Measurements from ENCODE around the gene HMG20B.
"Not testable (repeated sequence)": the region's sequence is repeated elsewhere in the genome, so short reads cannot be mapped to it uniquely, and the experiment has no call there.

HMG20B gene

DNA sequence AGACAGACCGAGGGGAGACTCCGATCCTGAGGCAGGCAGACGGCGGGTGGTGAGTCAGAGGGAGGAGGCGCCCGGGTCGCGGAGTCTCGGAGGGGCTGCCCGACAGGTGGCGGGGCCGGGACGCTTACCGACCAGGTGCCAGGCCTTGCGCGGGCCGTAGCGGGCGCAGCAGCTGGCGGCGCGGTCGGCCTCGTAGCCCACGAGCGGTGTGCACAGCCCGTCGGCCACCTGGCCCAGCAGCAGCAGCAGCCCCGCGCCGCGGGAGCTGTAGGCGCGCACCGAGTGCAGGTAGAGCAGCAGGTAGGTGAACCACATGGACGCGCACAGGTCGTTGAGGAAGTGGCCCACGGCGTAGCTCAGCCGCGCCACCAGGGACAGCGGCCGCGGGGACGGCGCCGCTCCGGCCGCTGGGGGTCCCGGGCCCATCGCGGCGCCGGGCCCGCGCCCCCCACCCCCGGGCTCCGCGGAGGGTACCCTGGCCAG, 15.7 kb upstream of the HMG20B start:
- no peak for DNase-seq

DNA sequence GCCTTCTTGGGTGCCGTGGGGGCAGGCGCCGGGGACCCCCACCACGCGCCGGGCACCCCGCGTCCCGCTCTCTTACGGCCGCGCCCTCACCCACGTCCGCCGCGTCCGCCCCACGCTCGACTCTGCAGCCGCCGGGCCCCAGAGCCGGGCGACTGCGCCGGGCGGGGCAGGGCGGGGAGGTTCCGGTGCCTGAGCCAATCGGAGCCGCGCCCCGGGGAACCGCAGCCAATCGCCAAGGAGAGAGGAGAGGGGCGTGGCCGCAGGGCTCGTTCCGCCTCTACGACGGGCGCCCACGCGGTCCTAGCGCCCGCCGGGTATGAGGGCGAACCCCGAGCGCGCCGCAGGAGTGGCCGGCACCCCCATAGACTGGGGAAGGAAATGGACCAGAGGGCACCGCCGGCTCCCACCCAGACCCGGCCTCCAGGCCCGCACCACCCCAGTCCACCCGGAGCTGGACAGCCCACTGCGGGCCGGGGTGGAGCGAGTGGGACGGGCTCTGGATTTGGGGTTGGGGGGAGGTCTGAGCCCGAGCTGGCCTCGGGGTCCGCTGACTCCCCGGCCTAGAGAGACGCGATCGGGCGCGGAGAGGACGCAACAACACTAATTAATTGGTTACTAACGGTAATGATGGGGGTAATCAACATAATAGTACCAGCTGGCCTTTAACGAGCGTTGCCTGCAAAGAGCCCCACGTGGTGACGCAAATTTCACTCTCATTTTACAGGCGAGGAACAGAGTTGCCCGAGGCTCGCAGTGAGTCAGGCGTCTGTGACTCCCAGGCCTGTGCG, 15.1 kb upstream of the HMG20B start, which contains the start of gene MFSD12:
Gene MFSD12 (minus strand): TSS at position 126 of the 788 bp plus-strand sequence. CDS start 183 bp downstream, outside the sequence.
- no peak for DNase-seq

DNA sequence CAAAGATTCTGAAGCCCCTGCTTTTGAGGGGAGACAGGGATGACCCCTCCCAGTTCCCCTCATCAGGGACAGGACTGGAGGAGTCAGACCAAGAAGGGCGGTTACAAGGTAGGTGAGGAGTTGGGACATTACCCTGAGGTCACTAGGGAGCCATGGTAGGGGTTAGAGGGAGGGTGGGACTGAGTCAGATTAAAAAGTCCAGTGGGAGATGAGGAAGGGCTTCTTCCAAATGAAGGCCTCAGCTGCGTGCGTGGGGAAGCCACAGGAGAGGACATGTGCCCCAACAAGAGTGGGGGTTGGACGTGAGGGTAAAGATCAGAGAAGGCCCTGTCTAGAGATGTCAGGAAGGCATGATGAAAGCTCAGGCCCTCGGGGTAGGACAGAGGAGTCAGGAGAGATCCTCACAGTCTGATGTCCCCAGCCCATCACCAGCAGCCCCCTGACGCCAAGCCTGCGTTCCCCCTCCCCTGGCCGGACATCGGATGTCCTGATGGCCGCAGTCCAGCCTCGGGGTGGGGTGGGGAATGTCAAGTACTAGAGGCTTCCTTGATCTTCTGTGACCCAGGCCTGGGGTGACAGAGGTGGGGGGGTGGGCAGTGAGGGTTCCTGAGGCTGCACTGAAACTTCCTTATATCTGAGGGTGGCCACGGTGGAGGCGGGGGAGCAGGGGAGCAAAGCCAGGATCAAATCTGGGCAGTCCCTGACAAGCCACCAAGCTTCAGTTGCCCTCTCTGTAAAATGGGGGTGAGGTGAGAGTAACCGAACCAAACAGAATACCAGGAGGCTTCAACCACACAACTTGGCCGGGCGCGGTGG, 8.8 kb upstream of the HMG20B start:
- DNase-seq, result no peak

DNA sequence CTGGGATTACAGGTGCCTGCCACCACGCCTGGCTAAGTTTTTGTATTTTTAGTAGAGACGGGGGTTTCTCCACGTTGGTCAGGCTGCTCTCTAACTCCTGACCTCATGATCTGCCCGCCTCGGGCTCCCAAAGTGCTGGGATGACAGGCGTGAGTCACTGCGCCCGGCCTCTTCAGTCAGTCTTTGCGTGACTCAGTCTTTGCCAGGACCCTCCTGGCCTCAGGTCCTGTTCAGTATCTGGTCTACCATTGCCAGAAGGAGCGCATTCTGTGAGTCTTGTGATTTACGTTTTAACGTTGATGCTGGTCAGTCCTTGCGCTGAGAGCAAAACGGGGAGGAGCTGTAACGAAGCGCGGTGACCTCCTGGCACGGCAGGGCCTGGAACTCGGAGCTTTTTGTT, 7.6 kb upstream of the HMG20B start:
- DNase-seq, result no peak

DNA sequence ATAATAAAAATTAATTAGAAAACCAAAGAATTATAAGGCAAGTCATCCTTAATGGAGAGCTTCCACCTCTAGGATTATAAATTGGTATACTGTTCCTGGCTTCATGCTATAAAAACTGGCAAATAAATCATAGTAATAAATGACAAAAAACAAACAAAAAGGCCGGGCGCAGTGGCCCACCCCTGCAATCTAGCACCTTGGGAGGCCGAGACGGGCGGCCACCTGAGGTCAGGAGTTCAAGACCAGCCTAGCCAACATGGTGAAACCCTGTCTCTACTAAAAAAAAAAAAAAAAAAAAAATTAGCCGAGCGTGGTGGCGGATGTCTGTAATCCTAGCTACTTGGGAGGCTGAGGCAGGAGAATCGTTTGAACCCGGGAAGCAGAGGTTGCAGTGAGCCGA, 2.7 kb upstream of the HMG20B start:
- not testable (repeated sequence) for DNase-seq

DNA sequence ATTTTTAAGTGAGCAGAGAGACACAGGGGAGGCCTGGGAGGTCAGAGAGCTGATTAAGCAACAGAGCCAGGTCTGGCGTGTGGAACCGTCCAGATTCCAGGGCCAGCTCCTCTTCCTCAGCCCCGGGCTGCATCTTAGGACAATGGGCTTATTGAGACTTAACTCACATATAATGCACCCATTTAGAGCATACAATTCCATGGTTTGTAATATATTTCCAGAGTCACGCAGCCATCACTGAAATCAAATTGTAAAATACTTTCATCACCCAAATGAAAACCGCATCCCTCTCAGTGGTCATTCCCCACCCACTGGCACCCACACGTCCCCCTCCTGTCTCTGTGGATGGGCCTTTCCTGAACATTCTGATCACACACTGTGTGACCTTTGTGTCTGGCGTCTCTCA, 2.1 kb upstream of the HMG20B start:
- DNase-seq, result no peak

DNA sequence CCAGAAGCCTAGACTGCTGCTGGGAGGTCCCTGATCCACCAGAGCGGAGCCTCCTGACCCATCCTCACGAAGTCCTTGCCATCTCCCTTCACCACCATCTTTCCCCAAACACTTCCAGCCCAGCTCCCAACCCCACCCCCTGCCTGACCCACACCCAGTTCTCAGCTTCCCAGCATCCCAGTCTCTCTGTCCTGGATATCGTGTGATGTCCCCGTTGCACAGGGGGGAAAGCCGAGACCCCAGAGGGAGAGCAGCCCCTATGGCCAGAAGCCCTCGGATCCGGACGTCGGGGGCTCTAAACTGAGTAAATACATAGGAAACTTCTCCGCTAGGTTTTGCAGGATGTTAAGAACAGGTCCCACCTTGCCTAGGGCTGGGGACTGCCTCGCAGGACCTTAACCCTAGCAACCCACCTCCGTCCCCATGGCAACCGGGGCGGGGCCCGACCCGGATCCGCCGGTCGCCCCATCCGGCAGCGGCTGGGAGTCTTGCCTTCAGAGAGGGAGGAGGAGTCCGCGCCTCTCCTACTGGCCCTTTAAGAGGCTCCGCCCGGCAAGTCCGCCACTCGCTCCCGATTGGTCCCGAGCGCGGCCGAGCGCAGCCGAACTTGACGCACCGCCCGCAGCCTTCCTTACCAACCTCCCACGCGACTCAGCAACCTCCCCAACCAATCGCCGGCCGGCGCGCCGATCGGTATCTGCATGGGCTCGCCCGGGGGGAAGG, 451 bp upstream of the HMG20B start:
- no peak for DNase-seq

DNA sequence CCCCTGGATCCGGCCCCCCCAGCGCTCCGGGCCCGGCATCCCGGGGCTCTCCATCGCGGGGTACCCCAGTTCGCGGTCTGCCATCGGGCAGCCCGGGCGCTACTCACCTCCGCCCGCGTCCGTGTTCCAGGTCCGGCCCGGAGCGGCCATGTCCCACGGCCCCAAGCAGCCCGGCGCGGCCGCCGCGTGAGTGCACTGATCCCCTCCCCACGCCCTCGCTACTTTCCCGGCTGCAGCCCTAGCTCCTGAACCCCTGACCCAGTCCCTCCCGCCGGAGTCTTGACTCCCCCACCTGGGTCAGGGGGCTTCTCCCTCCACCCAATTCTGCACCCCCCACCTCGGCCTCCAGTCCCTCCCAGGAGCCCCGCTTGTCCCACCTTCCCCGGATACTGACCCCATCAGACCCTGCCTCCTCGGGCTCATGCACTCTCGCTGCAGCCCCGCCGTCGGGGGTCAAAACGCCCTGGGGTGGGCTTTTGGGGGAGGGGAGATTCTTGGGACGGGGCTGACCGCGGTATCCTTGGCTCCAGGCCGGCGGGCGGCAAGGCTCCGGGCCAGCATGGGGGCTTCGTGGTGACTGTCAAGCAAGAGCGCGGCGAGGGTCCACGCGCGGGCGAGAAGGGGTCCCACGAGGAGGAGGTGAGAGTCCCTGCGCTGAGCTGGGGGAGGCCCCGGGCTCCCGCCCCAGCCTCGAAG, 566 bp downstream of the HMG20B start:
- DNase-seq, result no peak

DNA sequence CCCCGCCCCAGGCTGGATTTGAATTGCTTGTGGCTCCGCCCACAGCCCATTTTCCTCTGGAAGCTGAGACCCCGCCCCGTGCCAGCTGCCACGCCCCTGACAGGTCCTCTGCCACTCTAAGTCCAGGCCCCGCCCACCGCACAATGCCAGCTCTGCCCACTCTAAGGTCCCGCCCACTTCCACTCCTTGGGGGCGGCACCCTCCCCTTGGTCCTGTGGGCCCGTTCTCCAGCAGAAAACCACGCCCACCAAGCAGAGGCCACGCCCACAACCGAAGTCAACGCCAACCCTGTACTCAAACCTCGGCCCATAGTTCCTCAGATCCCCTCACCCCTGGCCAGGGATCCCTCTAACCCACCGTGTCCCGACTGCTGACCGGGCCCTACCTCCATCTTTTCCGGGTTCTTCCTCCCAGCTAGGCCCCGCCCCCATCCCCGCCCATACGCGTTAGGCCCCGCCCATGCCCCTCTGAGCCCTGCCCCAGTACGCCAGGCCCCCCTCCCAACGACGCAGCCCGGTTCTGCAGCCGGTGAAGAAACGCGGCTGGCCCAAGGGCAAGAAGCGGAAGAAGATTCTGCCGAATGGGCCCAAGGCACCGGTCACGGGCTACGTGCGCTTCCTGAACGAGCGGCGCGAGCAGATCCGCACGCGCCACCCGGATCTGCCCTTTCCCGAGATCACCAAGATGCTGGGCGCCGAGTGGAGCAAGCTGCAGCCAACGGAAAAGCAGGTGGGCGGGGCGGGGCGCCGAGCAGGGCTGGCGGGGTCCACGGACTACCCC, 1.3 kb downstream of the HMG20B start:
- DNase-seq, result no peak

DNA sequence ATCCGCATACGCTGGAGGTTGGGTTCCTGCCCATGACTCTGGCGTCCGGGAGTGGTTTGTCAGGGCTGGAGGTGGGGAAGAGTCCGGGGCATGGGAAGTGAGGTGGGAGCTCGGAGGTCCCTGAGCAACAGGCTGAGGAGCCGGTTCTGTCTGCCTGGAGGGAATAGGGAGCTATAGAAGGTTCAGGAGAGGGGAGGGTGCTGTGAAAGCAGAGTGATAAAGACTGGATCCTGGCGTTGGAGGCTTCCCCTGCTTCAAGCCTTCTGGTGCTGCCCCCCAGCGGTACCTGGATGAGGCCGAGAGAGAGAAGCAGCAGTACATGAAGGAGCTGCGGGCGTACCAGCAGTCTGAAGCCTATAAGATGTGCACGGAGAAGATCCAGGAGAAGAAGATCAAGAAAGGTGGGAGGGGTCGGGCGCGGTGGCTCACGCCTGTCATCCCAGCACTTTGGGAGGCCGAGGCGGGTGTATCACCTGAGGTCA, 2.6 kb downstream of the HMG20B start:
- DNase-seq, result no peak

DNA sequence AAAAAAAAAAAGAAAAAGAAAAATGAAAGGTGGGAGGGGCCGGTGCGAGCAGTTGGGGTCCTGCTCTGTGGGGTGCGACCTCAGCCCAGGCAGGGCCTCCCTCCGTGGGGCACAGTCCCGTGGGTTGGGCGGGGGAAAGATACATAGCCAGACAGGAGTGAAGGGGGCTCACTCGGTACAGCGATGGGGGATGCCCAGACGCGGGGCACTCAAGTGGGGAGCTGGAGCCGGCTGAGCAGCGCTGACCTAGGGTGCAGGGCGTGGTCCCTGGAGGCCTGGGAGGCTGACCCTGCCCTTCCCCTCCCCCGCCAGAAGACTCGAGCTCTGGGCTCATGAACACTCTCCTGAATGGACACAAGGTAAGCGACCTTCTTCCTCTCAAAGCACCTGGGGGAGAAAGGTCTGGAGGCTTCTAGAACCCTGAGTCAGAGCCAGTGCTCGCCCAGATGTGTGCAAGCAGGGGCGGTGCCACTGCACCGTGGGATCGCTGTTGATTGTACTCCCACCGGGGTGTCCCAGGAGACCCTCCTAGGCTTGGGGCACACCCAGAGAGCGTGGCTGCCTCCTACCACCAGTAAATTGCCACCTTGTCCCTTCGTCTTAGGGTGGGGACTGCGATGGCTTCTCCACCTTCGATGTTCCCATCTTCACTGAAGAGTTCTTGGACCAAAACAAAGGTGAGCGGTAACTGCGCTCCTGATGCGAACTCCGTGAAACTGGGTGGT, 3.4 kb downstream of the HMG20B start:
- DNase-seq, result no peak

DNA sequence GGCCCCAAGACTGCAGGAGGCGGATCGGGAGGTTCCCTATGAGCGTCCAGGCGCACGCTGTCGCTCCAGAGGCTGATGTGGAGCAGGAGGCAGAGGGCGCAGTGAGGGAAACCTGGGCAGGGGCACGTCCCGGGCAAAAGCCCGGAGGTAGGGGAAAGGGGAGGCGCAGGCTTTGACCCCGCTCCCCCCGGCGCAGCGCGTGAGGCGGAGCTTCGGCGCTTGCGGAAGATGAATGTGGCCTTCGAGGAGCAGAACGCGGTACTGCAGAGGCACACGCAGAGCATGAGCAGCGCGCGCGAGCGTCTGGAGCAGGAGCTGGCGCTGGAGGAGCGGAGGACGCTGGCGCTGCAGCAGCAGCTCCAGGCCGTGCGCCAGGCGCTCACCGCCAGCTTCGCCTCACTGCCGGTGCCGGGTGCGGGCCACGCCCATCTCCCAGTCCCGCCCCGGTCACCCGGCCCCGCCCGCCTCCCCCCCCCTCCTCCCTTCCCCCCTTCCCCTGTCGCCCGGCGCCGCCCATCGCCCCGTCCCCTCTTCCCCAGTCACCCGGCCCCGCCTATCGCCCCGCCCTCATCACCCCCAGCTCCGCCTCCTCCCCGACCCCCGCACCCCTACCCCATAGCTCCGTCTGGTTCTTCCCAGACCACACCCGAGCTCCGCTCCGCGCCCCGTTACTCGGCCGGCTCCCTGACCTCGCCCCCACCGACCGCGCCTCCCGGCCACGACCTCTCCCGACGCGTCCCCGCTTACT, 4.1 kb downstream of the HMG20B start:
- no peak for DNase-seq

DNA sequence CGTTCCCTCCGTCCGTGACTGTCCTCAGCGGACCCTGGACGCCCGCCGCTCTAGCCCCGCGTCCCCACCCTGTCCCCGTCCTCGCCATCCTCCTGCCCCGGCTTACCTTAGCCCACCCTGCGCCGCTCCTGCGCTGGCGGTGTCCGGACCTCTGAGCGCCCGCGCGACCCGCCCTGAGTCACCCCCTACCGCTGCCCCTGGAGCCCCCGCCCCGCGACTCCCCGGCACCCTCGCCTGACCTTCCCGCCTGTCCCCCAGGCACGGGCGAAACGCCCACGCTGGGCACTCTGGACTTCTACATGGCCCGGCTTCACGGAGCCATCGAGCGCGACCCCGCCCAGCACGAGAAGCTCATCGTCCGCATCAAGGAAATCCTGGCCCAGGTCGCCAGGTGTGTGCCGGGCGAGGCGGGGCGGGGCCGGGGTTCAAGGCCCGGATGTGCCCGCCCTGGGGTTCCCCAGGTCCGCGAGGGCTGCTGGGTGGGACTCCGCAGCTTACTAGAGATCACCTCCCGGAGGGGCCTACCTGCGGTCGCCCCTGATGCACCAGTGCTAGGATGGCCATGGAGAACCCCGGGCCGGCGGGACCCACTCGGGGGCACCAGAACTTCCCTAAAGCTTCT, 5.1 kb downstream of the HMG20B start:
- DNase-seq, result no peak

DNA sequence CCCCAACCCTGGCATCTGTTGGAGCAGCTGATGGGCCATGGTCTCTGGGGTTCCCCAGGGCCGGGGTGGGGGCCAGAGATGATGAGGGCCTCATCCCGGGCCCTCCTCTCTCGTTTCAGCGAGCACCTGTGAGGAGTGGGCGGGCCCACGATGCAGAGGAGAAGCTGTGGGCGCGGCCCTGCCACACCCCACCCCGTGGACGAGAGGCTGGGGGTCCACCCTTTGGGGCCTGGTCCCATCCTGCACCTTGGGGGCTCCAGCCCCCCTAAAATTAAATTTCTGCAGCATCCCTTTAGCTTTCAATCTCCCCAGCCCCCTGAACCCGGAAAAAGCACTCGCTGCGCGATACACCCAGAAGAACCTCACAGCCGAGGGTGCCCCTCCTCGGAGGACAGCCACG, 5.6 kb downstream of the HMG20B start:
- DNase-seq, result no peak

DNA sequence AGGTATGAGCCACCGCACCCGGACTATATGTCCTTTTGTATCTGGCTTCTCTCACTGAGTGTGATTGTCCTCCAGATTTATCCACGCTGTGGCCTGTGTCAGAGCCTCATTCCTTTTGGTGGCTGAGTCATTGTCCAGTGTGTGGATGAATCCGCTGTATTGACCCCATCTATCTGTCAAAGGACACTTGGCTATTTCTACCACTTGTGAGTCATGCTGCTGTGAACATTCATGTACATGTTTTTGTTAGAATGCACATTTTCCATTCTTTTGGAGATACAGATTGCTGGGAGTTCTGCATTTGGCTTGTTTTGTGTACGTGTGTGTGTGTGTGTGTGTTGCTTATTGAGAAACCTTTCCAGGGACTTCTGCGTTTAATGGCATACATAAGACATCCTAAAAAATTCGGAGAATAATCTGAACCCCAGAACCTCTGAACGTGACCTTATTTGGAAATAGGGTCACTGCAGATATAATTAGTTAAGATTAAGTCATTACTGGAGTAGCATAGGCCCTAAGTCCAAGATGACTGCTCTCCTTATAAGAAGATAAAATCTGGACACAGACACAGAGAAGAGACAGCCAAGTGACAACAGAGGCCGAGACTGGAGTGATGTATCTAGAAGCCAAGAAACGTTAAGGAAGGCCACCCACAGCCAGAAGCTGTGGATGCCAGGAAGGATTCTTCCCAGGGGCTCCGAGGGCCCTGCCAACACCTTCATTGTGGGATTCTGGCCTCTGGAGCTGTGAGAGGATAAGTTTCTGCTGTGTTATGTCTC, 7.6 kb downstream of the HMG20B start:
- DNase-seq, result no peak

DNA sequence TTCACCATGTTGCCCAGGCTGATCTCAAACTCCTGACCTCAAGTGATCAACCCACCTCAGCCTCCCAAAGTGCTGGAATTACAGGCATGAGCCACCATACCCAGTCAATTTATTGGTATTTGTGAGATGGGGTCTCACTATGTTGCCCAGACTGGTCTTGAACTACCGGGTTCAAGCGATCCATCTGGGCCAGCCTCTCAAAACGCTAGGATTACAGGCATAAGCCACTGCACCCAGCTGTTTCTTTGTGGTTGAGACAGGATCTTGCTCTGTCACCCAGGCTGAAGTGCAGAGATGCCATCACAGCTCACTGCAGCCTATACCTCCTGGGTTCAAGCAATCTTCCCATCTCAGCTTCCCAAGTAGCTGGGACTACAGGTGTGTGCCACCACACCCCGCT, 9.0 kb downstream of the HMG20B start:
- DNase-seq, result not testable (repeated sequence)

DNA sequence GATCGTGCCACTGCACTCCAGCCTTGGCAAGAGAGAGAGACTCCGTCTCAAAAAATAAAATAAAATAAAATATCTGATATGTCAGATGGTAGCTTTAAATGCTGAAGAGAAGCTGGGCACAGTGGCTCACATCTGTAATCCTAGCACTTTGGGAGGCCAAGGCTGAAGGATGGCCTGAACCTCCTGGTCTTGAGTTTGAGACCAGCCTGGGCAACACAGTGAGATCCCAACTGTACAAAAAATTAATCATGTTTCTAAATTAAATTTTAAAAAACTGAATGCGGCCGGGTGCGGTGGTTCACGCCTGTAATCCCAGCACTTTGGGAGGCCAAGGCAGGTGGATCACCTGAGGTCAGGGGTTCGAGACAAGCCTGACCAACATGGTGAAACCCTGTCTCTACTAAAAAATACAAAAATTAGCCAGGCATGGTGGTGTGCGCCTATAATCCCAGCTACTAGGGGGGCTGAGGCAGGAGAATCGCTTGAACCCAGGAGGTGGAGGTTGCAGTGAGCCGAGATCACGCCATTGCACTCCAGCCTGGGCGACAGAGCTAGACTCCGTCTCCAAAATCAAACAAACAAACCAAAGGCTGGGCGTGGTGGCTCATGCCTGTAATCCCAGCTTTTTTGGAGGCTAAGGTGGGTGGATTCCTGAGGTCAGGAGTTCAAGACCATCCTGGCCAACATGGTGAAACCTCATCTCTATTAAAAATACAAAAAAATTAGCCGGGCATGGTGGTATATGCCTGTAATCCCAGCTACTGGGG, 11.5 kb downstream of the HMG20B start:
- not testable (repeated sequence) for DNase-seq

Measured in cortex of kidney (tissue), 1 donor.